ENCODE measurements around the gene CUL5. TPM values are rescaled to one million over a fixed set of nuclear protein-coding genes. Genes with fewer than 3 reads are reported as not detected.

The CUL5 gene
- total RNA-seq, 1 experiment from 2014 or later: 19.3 TPM

DNA sequence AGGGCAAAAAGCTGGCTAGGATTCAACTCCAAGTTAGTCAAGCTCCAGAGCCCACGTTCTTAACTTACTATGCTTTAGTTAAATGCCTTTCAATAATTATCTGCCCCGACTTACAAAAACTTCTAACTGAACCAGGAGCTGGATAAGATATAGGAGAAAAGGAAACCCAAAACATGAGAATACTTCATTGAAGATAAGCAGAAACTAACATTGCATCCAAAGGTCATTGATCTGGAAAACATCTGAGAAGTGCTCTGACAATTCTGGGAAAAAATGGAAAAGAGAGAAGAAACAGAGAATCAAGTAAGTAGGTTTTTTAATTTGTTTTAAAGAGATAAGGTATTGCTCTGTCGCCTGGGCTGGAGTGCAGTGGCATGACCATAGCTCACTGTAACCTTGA is 139.9 kb downstream of the CUL5 start:
- DNase-seq: no peak
- Histone ChIP-seq H3K4me3 (ENCODE audit: insufficient read depth, low read depth, low read length) (no peak overlapping the region), H3K27me3 (ENCODE audit: control insufficient read depth, insufficient read depth, low read length) (no peaks in the 10 kb centered on the region), H3K36me3 (replicated peaks; ENCODE audit: control insufficient read depth, insufficient read depth, low read length) (peaks cover 9% of the 10 kb centered on the region)

DNA sequence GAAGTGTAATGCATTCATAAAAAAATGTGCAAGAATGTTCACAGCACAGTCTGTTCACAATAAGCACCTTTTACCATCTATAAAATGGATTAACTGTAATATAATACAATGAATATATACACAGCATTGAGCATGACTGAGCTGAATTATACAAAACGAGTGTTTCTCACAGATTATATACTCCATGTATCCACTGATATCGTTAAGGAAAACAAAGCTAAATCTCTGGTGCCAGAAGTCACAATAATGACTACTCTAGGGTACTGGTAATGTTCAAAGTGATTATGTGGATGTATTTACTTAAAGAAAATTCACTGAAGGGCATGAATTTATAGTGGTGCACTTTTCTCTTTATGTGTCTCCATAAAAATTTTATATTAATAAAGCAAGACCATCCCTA is 145.9 kb downstream of the CUL5 start:
- DNase-seq: no peak
- Histone ChIP-seq H3K27me3 (ENCODE audit: control insufficient read depth, insufficient read depth, low read length) (no peaks in the 10 kb centered on the region), H3K36me3 (replicated peaks; ENCODE audit: control insufficient read depth, insufficient read depth, low read length) (peaks cover 8% of the 10 kb centered on the region), H3K4me3 (ENCODE audit: insufficient read depth, low read depth, low read length) (no peak overlapping the region)

Other genes starting within 250 kb of the CUL5 start
- gene SLC35F2, start 150.1 kb upstream of the CUL5 start, total RNA-seq (2014; rRNA removed; shearing (Covaris generic)): 28.3 and 34.9 TPM in 2 replicates
- gene RAB39A, start 80.5 kb upstream of the CUL5 start, total RNA-seq (2014; rRNA removed; shearing (Covaris generic)): 5.2 and 7.2 TPM in 2 replicates
- gene ACAT1, start 112.7 kb downstream of the CUL5 start, total RNA-seq (2014; rRNA removed; shearing (Covaris generic)): 28.9 and 39.1 TPM in 2 replicates
- gene NPAT, start 213.7 kb downstream of the CUL5 start, total RNA-seq (2014; rRNA removed; shearing (Covaris generic)): 14.1 and 18.8 TPM in 2 replicates
- gene ATM, start 214.2 kb downstream of the CUL5 start, total RNA-seq (2014; rRNA removed; shearing (Covaris generic)): 17.7 and 28.0 TPM in 2 replicates

Data from H7 (cell line).